ENCODE results near the gene MOSPD3.

DNA sequence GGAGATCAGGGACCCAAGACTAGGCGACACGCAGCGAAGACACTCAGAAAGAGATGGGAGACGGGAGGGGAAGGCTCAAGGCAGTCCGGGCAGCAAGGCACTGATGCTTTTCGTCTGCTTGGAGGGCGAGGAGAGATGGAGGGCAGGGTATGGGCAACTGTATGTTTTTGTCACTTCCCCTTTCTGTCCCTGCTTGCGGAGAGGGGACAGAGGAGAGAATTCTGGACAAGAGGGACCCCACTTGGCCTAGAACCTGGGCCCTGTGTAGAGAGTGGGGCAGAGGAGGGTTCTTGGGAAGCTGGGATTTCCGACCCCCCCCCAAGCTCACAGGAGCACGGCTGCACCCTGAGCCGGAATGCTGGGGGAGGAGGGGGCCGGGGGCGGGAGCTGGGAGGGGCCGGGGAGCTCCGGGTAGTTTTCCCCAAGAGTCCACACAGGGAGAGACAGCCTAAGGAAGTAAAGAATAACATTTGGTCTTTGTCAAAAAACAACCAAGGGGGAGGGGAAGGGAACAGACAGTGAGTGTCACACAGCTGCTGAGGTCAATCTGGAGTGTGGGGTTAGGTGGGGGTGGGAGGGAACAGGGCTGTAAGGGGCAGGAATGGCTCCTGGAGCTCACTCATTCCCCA, 28.2 kb upstream of the MOSPD3 start:
- no peak for TF ChIP-seq EZH2 (IDR thresholded peaks at IDR 0.05; ENCODE audit: low read depth, unreplicated experiment)
- no peak for TF ChIP-seq STAT1 (IDR thresholded peaks at IDR 0.05; ENCODE audit: unreplicated experiment)
- TF ChIP-seq, protein P1, sequence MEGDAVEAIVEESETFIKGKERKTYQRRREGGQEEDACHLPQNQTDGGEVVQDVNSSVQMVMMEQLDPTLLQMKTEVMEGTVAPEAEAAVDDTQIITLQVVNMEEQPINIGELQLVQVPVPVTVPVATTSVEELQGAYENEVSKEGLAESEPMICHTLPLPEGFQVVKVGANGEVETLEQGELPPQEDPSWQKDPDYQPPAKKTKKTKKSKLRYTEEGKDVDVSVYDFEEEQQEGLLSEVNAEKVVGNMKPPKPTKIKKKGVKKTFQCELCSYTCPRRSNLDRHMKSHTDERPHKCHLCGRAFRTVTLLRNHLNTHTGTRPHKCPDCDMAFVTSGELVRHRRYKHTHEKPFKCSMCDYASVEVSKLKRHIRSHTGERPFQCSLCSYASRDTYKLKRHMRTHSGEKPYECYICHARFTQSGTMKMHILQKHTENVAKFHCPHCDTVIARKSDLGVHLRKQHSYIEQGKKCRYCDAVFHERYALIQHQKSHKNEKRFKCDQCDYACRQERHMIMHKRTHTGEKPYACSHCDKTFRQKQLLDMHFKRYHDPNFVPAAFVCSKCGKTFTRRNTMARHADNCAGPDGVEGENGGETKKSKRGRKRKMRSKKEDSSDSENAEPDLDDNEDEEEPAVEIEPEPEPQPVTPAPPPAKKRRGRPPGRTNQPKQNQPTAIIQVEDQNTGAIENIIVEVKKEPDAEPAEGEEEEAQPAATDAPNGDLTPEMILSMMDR (conservative IDR thresholded peaks at IDR 0.05; ENCODE audit: low read depth in 2 of 2), result no peak
- no peak for TF ChIP-seq EZH2phosphoT487 (IDR thresholded peaks at IDR 0.05; ENCODE audit: unreplicated experiment)
- TF ChIP-seq, protein P2, sequence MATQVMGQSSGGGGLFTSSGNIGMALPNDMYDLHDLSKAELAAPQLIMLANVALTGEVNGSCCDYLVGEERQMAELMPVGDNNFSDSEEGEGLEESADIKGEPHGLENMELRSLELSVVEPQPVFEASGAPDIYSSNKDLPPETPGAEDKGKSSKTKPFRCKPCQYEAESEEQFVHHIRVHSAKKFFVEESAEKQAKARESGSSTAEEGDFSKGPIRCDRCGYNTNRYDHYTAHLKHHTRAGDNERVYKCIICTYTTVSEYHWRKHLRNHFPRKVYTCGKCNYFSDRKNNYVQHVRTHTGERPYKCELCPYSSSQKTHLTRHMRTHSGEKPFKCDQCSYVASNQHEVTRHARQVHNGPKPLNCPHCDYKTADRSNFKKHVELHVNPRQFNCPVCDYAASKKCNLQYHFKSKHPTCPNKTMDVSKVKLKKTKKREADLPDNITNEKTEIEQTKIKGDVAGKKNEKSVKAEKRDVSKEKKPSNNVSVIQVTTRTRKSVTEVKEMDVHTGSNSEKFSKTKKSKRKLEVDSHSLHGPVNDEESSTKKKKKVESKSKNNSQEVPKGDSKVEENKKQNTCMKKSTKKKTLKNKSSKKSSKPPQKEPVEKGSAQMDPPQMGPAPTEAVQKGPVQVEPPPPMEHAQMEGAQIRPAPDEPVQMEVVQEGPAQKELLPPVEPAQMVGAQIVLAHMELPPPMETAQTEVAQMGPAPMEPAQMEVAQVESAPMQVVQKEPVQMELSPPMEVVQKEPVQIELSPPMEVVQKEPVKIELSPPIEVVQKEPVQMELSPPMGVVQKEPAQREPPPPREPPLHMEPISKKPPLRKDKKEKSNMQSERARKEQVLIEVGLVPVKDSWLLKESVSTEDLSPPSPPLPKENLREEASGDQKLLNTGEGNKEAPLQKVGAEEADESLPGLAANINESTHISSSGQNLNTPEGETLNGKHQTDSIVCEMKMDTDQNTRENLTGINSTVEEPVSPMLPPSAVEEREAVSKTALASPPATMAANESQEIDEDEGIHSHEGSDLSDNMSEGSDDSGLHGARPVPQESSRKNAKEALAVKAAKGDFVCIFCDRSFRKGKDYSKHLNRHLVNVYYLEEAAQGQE (IDR thresholded peaks at IDR 0.05; ENCODE audit: unreplicated experiment), result no peak
- no peak for TF ChIP-seq POLR2AphosphoS5 (IDR thresholded peaks at IDR 0.05; ENCODE audit: low read depth)

Data from GM23338 (cell line).